GM19438 (cell line): ENCODE measurements around the gene HOXA6.

Experiments
- ATAC-seq: cut with Tn5 transposase; IDR thresholded peaks from one replicate; pipeline ENCODE4 v1.9.1; 2021; ENCODE audit warnings: low read depth; ENCODE audit not compliant: unreplicated experiment

The HOXA6 gene

GRCh38 chr7:27185013-27185853, 37.7 kb upstream of the HOXA6 start, which contains the start of gene HOXA11:
HOXA11 (minus strand) TSS chr7:27185232; CDS start chr7:27185144, 88 bp downstream.
- no peak for ATAC-seq

DNA sequence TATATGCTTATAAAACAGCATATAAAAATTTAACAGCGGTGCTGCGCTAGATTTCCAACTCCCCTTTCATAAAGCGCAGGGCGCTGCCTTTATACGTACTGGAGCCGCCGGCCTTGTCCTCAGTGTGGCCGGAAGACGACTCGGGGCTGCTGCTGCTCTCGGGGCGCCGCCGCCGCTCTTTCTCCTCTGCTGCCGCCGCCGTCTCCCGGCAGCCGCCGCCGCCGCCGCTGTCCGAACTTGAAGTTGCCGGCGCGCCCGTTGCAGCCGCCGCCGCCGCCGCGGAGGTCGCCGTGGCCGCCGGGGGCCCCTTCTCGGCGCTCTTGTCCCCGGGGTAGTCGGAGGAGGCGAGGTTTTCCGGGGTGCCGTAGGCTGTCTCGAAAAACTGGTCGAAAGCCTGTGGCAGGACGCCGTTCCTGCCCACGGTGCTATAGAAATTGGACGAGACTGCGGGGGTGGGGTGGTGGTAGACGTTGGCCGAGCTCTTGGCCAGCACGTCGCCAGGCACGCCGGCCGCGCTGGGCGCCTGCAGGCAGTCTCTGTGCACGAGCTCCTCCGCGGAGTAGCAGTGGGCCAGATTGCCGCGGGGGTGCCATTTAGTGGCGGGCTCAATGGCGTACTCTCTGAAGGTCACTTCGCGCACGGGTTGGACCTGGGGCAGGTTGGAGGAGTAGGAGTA, 36.9 kb upstream of the HOXA6 start:
- ATAC-seq = no peak

DNA sequence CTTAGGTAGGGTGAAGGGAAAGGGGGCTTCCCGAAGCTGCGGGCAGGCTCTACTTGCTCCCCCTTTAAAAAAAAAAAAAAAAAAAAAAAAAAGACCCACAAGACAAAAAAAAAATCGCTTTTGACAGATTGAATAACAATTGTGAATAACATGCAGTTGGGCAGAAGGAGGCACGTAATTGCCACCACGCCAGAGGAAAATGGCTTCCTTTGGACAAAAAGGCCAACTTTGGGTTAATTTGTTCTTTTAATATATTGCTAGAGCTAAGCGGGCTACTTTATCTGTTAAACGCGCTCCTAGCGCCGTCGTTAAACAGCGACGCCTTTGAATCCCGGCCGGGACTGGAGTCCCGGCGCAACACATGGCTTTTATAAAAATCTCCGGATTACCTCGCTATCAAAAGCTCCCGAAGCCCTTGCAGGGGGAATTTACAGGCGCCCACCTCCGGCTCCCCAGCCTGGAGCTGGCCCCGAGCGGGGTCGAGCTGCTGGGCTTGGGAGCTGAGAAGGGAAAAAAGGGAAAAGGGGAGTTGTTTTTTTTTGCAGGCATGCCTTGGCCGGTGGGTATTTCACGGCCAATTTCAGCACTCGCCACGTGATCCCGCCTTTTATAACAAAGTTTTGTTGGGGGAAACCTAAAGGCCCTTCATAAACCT, 36.2 kb upstream of the HOXA6 start:
- ATAC-seq = no peak

DNA sequence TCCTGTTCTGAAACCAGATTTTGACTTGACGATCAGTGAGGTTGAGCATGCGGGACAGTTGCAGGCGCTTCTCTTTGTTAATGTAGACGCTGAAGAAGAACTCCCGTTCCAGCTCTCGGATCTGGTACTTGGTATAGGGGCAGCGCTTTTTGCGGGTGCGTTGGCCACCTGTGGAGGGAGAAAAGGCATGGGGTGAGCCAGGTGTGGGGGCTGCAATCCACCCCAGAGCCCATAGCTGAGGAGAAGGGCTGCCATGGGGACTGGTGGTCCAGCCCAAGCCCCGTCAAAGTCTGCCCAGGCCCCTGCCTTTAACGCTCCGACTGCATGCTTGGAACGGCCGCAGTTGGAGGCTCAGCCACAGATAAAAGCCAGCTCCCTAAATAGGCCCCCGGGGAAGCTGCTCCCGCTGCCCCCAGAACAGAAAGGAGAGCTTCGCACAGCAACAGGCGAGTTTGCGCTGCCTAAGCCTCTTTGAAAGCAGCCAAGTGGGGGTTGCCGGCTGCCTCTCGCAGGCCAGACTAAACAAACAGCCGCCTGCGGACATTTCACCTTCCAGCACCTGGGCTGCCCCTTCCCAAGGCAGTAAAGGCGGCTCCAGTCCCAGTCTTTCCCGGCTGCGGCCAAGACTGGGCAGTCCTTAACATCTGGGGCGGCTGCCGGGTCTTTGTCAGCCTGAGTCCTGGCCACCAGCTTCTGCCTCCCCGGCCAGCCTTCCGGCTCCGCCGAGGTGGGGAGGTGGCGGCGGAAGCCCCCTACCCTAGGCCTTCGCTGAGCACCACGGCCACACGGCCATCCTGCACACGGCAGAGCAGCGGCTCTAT, 35.5 kb upstream of the HOXA6 start:
- no peak for ATAC-seq

GRCh38 chr7:27182285-27182841, 34.8 kb upstream of the HOXA6 start:
- ATAC-seq = no peak

DNA sequence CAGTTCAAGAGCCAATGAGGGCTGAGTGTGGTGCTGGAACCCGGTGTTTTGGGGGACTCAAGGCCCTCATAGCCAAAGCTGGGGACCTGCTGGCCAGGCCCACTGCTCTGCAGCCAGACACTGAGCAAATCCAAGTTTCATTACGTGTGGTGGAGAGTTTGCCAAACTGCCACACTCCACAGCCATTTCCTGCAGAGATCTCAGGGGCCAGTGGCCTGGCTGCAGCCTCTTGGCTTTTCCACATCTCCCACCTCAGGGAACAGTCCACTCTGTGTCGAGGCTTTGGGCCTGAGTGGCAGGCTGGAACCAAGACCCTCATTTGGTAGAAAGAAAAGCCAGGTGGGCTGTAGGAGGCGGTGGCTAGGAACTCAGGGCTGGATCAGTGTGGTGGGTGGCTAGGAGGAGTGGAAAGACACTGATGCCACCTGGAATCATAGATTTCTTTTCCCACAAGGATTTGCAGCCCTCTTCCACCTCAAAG, 34.3 kb upstream of the HOXA6 start:
- no peak for ATAC-seq

- ATAC-seq = no peak
These were observed 33.2 kb upstream of the HOXA6 start for GRCh38 chr7:27180431-27181420.

- ATAC-seq = no peak
These were observed 32.2 kb upstream of the HOXA6 start for GRCh38 chr7:27179503-27180430.

- no peak for ATAC-seq
These were observed 31.5 kb upstream of the HOXA6 start for GRCh38 chr7:27179030-27179429.

DNA sequence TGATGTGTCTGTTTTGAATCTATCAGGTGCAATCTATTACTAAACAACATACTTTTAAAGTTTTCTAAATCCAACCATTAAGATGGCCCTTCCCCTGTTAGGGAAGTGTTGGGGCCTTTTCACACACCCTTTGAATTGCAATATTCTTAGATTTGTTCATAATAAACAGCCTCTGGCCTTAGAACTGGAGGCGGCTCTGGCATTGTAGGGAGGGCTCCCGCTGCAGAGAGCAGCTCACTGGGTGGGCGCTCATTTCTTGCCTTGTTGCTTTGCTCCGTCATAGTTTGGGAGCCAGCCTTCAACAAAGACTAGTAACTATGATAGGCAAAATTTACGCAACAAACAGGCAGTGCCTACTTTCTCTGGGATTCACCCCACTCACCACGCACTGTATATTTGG, 30.8 kb upstream of the HOXA6 start:
- ATAC-seq = no peak

- ATAC-seq = no peak
These were observed 30.3 kb upstream of the HOXA6 start for GRCh38 chr7:27177795-27178320.

DNA sequence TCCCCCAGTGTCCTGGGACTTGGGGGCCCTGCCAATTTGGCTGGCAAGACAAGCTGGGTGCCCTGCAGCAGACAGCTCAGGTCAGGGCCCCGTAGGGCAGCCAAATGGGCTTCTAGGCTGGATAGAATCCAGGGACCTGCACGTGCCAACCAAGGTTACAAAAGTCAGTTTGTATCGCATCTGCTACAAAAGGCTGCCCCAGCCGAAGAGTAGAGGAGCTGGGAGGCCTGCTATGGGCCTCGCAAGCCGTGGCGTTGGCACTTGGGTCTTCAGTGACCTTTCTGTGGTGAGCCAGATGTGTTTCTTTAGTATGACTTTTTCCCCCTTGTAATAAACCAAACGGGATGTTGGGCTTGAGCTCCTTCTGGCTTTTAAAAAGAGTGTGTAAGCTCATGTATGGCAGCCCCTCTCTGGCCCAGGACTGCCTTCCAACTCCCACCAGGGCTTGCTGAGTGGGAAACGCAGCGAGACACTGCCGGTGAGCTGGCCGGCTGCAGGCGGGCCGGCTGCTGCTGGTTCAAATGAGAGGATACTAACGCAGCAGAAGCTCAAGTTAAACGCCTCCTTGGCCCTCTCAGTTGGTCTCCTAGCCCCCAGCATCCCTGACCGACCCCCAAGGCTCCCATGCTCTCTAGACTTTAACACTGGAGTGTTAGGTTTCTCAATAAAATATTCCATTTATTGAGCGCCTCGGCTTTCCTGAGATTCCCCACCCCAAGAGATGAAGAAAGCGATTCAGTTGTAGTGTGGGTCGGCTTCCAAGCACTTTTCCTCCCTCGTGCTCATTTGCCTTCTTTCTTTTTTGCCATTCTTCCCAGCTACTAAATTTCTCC, 29.6 kb upstream of the HOXA6 start:
- ATAC-seq = no peak

GRCh38 chr7:27176524-27176845, 28.9 kb upstream of the HOXA6 start:
- ATAC-seq = no peak

GRCh38 chr7:27175626-27176523, 28.3 kb upstream of the HOXA6 start:
- no peak for ATAC-seq

- no peak for ATAC-seq
These were observed 27.5 kb upstream of the HOXA6 start for GRCh38 chr7:27174874-27175625.
